Transverse colon (tissue), 4 donors: ENCODE results near the gene BHLHE40. TPM values are rescaled to one million over a fixed set of nuclear protein-coding genes. Genes with fewer than 3 reads are reported as not detected.

Experiments used
- DNase-seq: peaks from one replicate; pipeline ENCODE4 v3.0.0-alpha.2; 2019
- H3K27ac ChIP-seq, 4 donors: fragments of 200-600 bp; sonication (generic); 2 replicates each; pipeline ENCODE4 v1.5.1; 2016 to 2018; ENCODE audit warnings: inconsistent platforms in 4 of 4
- H3K27me3 ChIP-seq: fragments of 200-600 bp; sonication (generic); 2 replicates; pipeline ENCODE4 v1.5.1; 2017; ENCODE audit warnings: inconsistent platforms
- H3K36me3 ChIP-seq, 4 donors: fragments of 200-600 bp; sonication (generic); 2 replicates each; pipeline ENCODE4 v1.5.1; 2017 to 2019; ENCODE audit warnings: inconsistent platforms in 4 of 4
- H3K4me1 ChIP-seq, 4 donors: fragments of 200-600 bp; sonication (generic); 2 replicates each; pipeline ENCODE4 v1.5.1; 2017 to 2020; ENCODE audit warnings: inconsistent platforms in 4 of 4
- H3K4me3 ChIP-seq, 4 donors: fragments of 200-600 bp; sonication (generic); 1 replicate in 1 of 4; 2 replicates in 3 of 4; pipeline versions ENCODE4 v1.5.1 to v1.6.1; 2017 to 2019; ENCODE audit warnings: inconsistent platforms in 4 of 4
- H3K9me3 ChIP-seq, 2 donors: fragments of 200-600 bp; sonication (generic); 2 replicates each; pipeline ENCODE4 v1.5.1; 2017 to 2019; ENCODE audit warnings: inconsistent platforms in 2 of 2
- CTCF ChIP-seq, 5 experiments: fragments of 200-600 bp in 3 of 5; fragments of 450-650 bp in 2 of 5; sonication (generic) in 3 of 5; IDR thresholded peaks; 1 replicate in 2 of 5; 2 replicates in 3 of 5; pipeline ENCODE4 v1.5.1; 2016 to 2017; ENCODE audit warnings: antibody characterized with exemption in 5 of 5, inconsistent platforms in 3 of 5, mild to moderate bottlenecking in 2 of 5, moderate library complexity in 1 of 5
- EP300 ChIP-seq: sonication (generic); formaldehyde crosslinking; IDR thresholded peaks from one replicate; pipeline ENCODE4 v1.6.1; 2017; ENCODE audit warnings: antibody characterized with exemption, low read depth
- POLR2A ChIP-seq: fragments of 450-650 bp; IDR thresholded peaks from one replicate; pipeline ENCODE4 v1.6.1; 2016; ENCODE audit warnings: antibody characterized with exemption, mild to moderate bottlenecking, moderate library complexity
- POLR2AphosphoS5 ChIP-seq, 3 donors: sonication (generic); formaldehyde crosslinking; IDR thresholded peaks; one replicate each; pipeline ENCODE4 v1.6.1; 2016; ENCODE audit warnings: antibody characterized with exemption in 3 of 3
- WGBS, 2 donors: methylation state at CpG; one replicate each; pipeline ENCODE4 v1.1.5; 2018; ENCODE audit warnings: low coverage in 1 of 2; 5-methylcytosine and 5-hydroxymethylcytosine counted together
- in situ Hi-C, 4 donors: fragments of 200-750 bp; cut with MboI; loops; one replicate each; pipeline versions ENCODE4 v1.15.0 to v1.15.1; 2017; ENCODE audit warnings: low sequenced_read_pairs in 3 of 4, low pct_ligation_motif_present in 1 of 4, low pct_unique_long_range_greater_than_20kb in 1 of 4
- intact Hi-C: fragments of 100-400 bp; cut with DNase I; formaldehyde crosslinking; loops from one replicate; pipeline ENCODE4 v1.15.1; 2023; ENCODE audit warnings: low total_unique reads
- total RNA-seq, 4 donors: library from RNA; depleted of rRNA; stranded (reverse); fragments of >200 nt; gene quantifications; one replicate each; pipeline ENCODE4 v1.1.0, GENCODE V29; 2016

The BHLHE40 gene
- total RNA-seq, 4 donors from 2014 or later, result 13.4 to 50.9 (median 18.0) TPM

- TF ChIP-seq POLR2A, result no peak
- TF ChIP-seq EP300, result no peak
- no peak for TF ChIP-seq POLR2AphosphoS5 (IDR thresholded peaks at IDR 0.05)
- TF ChIP-seq CTCF (IDR thresholded peaks at IDR 0.05), result no peak
- no peak for DNase-seq
- 66 to 88% methylated on average over 3 to 7 of the region's 7 CpGs for WGBS, 2 donors
- H3K36me3 ChIP-seq, result no peaks in the 10 kb centered on the region
- no peaks in the 10 kb centered on the region for H3K9me3 ChIP-seq
- no peaks in the 10 kb centered on the region for H3K27me3 ChIP-seq
- no peak overlapping the region for H3K27ac ChIP-seq
- no peak overlapping the region for H3K4me3 ChIP-seq
- H3K4me1 ChIP-seq, result peaks cover 0 to 11% (median 3%) of the 10 kb centered on the region in 4 donors
- intact Hi-C loops (no loop called here), in situ Hi-C loops (loop anchor here in 1 of 4 donors (25.0 kb wide), 1 partner anchor 161 kb away; no protein-coding TSS in a partner anchor)
These were observed 18.7 kb downstream of the BHLHE40 start for GRCh38 chr3:4997946-4998345.

- in situ Hi-C loops, result loop anchor here in 1 of 4 donors (25.0 kb wide), 1 partner anchor 162 kb away; no protein-coding TSS in a partner anchor
- no peak overlapping the region for H3K27ac ChIP-seq
These were observed 20.4 kb downstream of the BHLHE40 start for GRCh38 chr3:4999531-5000184.

GRCh38 chr3:5001135-5001534, 21.9 kb downstream of the BHLHE40 start:
- peaks cover 0 to 11% (median 3%) of the 10 kb centered on the region in 4 donors for H3K4me1 ChIP-seq
- no peaks in the 10 kb centered on the region for H3K36me3 ChIP-seq
- no peaks in the 10 kb centered on the region for H3K9me3 ChIP-seq
- H3K4me3 ChIP-seq, result no peak overlapping the region
- in situ Hi-C loops (no loop called here), intact Hi-C loops (no loop called here)
- 89 to 92% methylated on average over 1 to 4 of the region's 4 CpGs for WGBS, 2 donors
- TF ChIP-seq POLR2A, result no peak
- TF ChIP-seq EP300, result no peak
- no peak for TF ChIP-seq POLR2AphosphoS5 (IDR thresholded peaks at IDR 0.05)
- TF ChIP-seq CTCF (IDR thresholded peaks at IDR 0.05), result no peak
- no peaks in the 10 kb centered on the region for H3K27me3 ChIP-seq
- no peak overlapping the region for H3K27ac ChIP-seq
- DNase-seq, result no peak

More at GRCh38 chr3:4999531-5000184, 20.4 kb downstream of the BHLHE40 start:
- 76 to 90% methylated on average over 1 to 6 of the region's 6 CpGs for WGBS, 2 donors
- no peaks in the 10 kb centered on the region for H3K9me3 ChIP-seq
- TF ChIP-seq POLR2AphosphoS5 (IDR thresholded peaks at IDR 0.05) (no peak), POLR2A (no peak), EP300 (no peak), CTCF (IDR thresholded peaks at IDR 0.05) (no peak)
- no peak for DNase-seq
- intact Hi-C loops, result no loop called here
- no peaks in the 10 kb centered on the region for H3K27me3 ChIP-seq
- H3K4me3 ChIP-seq, result no peak overlapping the region
- no peaks in the 10 kb centered on the region for H3K36me3 ChIP-seq
- peaks cover 0 to 11% (median 3%) of the 10 kb centered on the region in 4 donors for H3K4me1 ChIP-seq

GRCh38 chr3:5001805-5002173, 22.6 kb downstream of the BHLHE40 start:
- 61 to 64% methylated on average over 1 of the region's 1 CpG for WGBS, 2 donors
- intact Hi-C loops, result no loop called here

More at GRCh38 chr3:5001805-5002173, 22.6 kb downstream of the BHLHE40 start:
- in situ Hi-C loops, result no loop called here
- TF ChIP-seq EP300 (no peak), POLR2A (no peak), POLR2AphosphoS5 (IDR thresholded peaks at IDR 0.05) (no peak), CTCF (IDR thresholded peaks at IDR 0.05) (no peak)
- no peaks in the 10 kb centered on the region for H3K27me3 ChIP-seq
- no peaks in the 10 kb centered on the region for H3K9me3 ChIP-seq
- H3K36me3 ChIP-seq, result no peaks in the 10 kb centered on the region
- DNase-seq, result no peak
- no peak overlapping the region for H3K4me3 ChIP-seq
- no peak overlapping the region for H3K27ac ChIP-seq
- peaks cover 0 to 9% (median under 1%) of the 10 kb centered on the region in 4 donors for H3K4me1 ChIP-seq
